Thoracic aorta (tissue), 2 donors: Measurements from ENCODE around the gene BABAM2. TPM values are rescaled to one million over a fixed set of nuclear protein-coding genes. Genes with fewer than 3 reads are reported as not detected.

Source experiments
- ATAC-seq: fragments of 150-250 bp; one replicate; pipeline ENCODE4 v1.8.0; 2017; ENCODE audit warnings: low read depth; ENCODE audit not compliant: insufficient number of reproducible peaks, low FRiP score
- DNase-seq: peaks from one replicate; pipeline ENCODE4 v3.0.0-alpha.2; 2020; ENCODE audit warnings: low spot score
- H3K27ac ChIP-seq, 2 donors: fragments of 200-600 bp; sonication (generic); 1 replicate in 1 of 2; 2 replicates in 1 of 2; pipeline ENCODE4 v1.5.1; 2016; ENCODE audit warnings: mild to moderate bottlenecking in 2 of 2, moderate library complexity in 2 of 2
- H3K27me3 ChIP-seq: fragments of 200-600 bp; sonication (generic); replicated peaks from 2 replicates; pipeline ENCODE4 v1.6.0; 2016; ENCODE audit warnings: mild to moderate bottlenecking; ENCODE audit not compliant: insufficient read depth
- H3K36me3 ChIP-seq: fragments of 200-600 bp; sonication (generic); one replicate; pipeline ENCODE4 v1.5.1; 2016
- H3K4me1 ChIP-seq, 2 donors: fragments of 200-600 bp; sonication (generic); 1 replicate in 1 of 2; 2 replicates in 1 of 2; pipeline versions ENCODE4 v1.5.1 to v1.6.0; 2016; ENCODE audit warnings: low read depth in 2 of 2, mild to moderate bottlenecking in 1 of 2; ENCODE audit not compliant: control insufficient read depth in 1 of 2
- H3K4me3 ChIP-seq: fragments of 200-600 bp; sonication (generic); 2 replicates; pipeline ENCODE4 v1.5.1; 2016; ENCODE audit warnings: mild to moderate bottlenecking
- H3K9me3 ChIP-seq: fragments of 200-600 bp; sonication (generic); 2 replicates; pipeline ENCODE4 v1.5.1; 2016
- total RNA-seq, 2 donors: library from RNA; depleted of rRNA; stranded (reverse); fragments of >200 nt; gene quantifications; one replicate each; pipeline versions ENCODE4 v1.1.0 to v1.2.3, GENCODE V29; 2016
- TF ChIP-seq, protein P1 (sequence below): fragments of 200-600 bp; sonication (generic); IDR thresholded peaks from one replicate; pipeline ENCODE4 v1.5.1; 2019; ENCODE audit warnings: antibody characterized with exemption

The BABAM2 gene
- total RNA-seq, 2 donors from 2014 or later, result 24.7 to 32.8 TPM

DNA sequence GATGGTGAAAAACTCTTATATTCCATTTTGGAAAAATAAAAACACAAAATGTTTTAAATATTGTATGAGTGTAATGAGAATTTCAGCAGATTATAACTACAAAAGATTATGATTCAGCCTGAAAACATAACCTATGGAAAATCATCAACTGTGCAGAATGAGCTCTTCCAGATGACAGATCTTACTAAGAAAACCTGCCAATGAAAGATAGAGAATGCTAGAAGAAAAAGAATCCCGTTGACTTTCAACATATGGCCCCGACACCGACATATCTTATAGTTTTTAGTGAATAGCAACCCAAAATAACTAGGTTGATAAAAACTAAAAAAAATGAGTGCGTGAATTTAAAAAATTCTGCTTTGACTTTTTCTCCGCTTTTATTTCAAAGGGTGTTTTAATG lies 178.0 kb downstream of the BABAM2 start:
- TF ChIP-seq, protein P1, sequence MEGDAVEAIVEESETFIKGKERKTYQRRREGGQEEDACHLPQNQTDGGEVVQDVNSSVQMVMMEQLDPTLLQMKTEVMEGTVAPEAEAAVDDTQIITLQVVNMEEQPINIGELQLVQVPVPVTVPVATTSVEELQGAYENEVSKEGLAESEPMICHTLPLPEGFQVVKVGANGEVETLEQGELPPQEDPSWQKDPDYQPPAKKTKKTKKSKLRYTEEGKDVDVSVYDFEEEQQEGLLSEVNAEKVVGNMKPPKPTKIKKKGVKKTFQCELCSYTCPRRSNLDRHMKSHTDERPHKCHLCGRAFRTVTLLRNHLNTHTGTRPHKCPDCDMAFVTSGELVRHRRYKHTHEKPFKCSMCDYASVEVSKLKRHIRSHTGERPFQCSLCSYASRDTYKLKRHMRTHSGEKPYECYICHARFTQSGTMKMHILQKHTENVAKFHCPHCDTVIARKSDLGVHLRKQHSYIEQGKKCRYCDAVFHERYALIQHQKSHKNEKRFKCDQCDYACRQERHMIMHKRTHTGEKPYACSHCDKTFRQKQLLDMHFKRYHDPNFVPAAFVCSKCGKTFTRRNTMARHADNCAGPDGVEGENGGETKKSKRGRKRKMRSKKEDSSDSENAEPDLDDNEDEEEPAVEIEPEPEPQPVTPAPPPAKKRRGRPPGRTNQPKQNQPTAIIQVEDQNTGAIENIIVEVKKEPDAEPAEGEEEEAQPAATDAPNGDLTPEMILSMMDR, result no peak
- Histone ChIP-seq H3K9me3 (no peaks in the 10 kb centered on the region), H3K36me3 (no peaks in the 10 kb centered on the region), H3K27ac (no peak overlapping the region), H3K4me1 (peaks cover 0 to 8% of the 10 kb centered on the region in 2 donors), H3K4me3 (no peak overlapping the region), H3K27me3 (no peaks in the 10 kb centered on the region)
- ATAC-seq (no peak), DNase-seq (no peak)

DNA sequence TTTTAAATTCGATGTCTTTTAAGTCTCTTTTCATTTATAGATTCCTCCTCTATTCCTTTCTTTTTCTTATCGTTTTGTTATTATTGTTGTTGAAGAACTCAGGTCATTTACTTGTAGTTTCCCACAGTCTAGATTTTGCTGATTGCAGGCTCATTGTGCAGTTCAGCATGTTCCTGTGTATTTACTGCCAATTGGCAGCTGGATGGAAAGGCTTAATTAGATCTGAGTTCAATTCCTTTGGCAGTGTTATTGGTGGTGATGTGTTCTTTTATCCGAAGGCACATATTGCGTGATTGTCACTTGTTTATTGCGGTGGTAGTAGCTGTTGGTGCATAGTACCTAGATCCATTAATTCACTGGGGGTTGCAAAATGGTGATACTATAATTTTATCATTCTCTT lies 180.7 kb downstream of the BABAM2 start:
- ATAC-seq (no peak), DNase-seq (no peak)
- Histone ChIP-seq H3K27me3 (no peaks in the 10 kb centered on the region), H3K4me3 (no peak overlapping the region), H3K27ac (no peak overlapping the region), H3K4me1 (peaks cover 0 to 8% of the 10 kb centered on the region in 2 donors), H3K36me3 (no peaks in the 10 kb centered on the region), H3K9me3 (no peaks in the 10 kb centered on the region)
- TF ChIP-seq, protein P1, result no peak

DNA sequence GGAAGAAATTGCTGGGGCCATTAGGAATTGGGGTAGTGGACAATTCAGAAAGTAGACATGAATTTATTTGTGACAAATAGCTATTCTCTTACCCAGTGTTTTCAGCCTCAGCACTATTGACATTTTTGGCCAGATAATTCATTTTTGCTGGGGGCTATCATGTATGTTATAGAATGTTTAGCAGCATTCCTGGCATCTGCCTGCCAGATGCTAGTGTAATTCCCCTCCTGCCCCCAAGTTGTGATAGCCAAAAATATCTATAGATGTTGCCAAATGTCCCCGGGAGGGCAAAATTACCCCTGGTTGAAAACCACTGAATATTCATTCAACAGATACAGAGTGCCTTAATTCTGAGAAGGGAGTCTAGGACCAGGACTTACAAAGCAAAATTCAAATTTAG lies 183.6 kb downstream of the BABAM2 start:
- Histone ChIP-seq H3K4me3 (no peak overlapping the region), H3K9me3 (no peaks in the 10 kb centered on the region), H3K4me1 (peaks cover 0 to 8% of the 10 kb centered on the region in 2 donors), H3K27me3 (no peaks in the 10 kb centered on the region), H3K27ac (no peak overlapping the region), H3K36me3 (no peaks in the 10 kb centered on the region)
- TF ChIP-seq, protein P1, result no peak
- no peak for DNase-seq
- no peak for ATAC-seq

- DNase-seq, result no peak
- Histone ChIP-seq H3K4me3 (peak overlapping the region; percentile 7), H3K4me1 (peaks cover 8 to 19% of the 10 kb centered on the region in 2 donors), H3K36me3 (no peaks in the 10 kb centered on the region), H3K9me3 (no peaks in the 10 kb centered on the region), H3K27ac (peak overlapping the region; percentile 67 to 72), H3K27me3 (no peaks in the 10 kb centered on the region)
- ATAC-seq, result peak; percentile 60
- TF ChIP-seq, protein P1, result no peak
Observed at GRCh38 chr2:28080911-28081310, 190.4 kb downstream of the BABAM2 start.

- H3K4me1 ChIP-seq, result peaks cover 8 to 19% of the 10 kb centered on the region in 2 donors
- no peak overlapping the region for H3K4me3 ChIP-seq
- no peak for ATAC-seq
- no peaks in the 10 kb centered on the region for H3K36me3 ChIP-seq
- no peaks in the 10 kb centered on the region for H3K27me3 ChIP-seq
- peak overlapping the region in 1 of 2 donors; percentile 72 for H3K27ac ChIP-seq
- no peaks in the 10 kb centered on the region for H3K9me3 ChIP-seq
- no peak for DNase-seq
- TF ChIP-seq, protein P1, result no peak
Observed at GRCh38 chr2:28082131-28082530, 191.6 kb downstream of the BABAM2 start.
